Activated T-helper 17 cell treated with anti-CD3 and anti-CD28 coated beads, Interleukin-2, amount 50 U/mL, for 72 hours (primary cell): ENCODE results near the gene SOX18. TPM values are rescaled to one million over a fixed set of nuclear protein-coding genes. Genes with fewer than 3 reads are reported as not detected.
"Not testable (repeated sequence)": the region's sequence is repeated elsewhere in the genome, so short reads cannot be mapped to it uniquely, and the experiment has no call there.

Experiments
- ATAC-seq: fragments of 150-1000 bp; cut with Tn5 transposase; replicated peaks from 2 replicates; pipeline ENCODE4 v1.10.0; 2021; ENCODE audit warnings: mild to moderate bottlenecking, moderate library complexity
- H3K27ac Mint-ChIP-seq: one replicate; pipeline ENCODE4 v1.8.0; 2022; ENCODE audit warnings: mixed read lengths
- H3K27me3 Mint-ChIP-seq: one replicate; pipeline ENCODE4 v1.8.0; 2022; ENCODE audit warnings: mixed read lengths
- H3K36me3 Mint-ChIP-seq: one replicate; pipeline ENCODE4 v1.8.0; 2022; ENCODE audit warnings: low read depth, mild to moderate bottlenecking, mixed read lengths
- H3K4me1 Mint-ChIP-seq: one replicate; pipeline ENCODE4 v1.8.0; 2022; ENCODE audit warnings: mixed read lengths
- H3K4me3 Mint-ChIP-seq: one replicate; pipeline ENCODE4 v1.8.0; 2022; ENCODE audit warnings: mild to moderate bottlenecking, mixed read lengths
- H3K9me3 Mint-ChIP-seq: one replicate; pipeline ENCODE4 v1.8.0; 2022; ENCODE audit warnings: mixed read lengths
- total RNA-seq, 2 donors: library from RNA; stranded (reverse); gene quantifications; one replicate each; pipeline ENCODE4 v1.2.3, GENCODE V29; 2022

SOX18 gene
- total RNA-seq, 2 donors from 2014 or later = 0.13 to 0.22 TPM

DNA sequence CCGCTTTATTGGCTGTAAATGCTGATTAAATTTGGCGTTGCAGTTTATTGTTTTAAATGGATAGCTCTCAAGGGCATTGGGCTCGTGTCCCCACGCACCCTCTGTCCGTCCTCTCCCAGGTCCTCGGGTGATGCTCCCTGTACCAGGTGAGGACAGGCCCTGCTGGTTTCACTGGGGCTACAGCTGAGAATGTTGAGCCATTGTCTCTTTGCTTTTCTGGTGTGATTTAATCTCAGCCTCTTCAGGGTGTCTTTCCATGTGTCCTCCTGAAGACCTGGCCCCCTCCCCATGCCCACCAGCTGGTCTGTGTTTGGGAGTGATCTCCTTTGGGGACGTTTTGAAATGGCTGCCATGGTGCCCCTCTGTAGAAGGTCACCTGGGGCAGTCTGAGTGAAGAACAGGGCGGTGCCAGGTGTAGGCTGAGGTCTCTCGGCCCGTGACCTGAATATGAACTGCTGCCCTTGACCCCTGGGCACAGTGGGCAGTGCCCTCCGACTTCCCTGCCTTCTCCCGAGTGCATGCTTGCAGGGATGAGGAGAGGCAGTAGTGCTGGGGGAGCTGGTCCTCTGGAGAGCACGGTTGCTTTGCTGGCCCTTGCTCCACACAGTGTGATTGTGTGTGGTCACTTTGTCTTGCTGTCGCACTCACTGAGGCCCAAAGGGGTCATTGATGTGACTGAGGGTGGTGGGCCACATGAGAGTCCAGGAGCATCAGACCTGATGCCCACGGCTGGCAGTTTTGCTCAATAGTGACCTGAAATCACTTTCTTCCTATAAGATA is 25.9 kb downstream of the SOX18 start:
- H3K27ac Mint-ChIP-seq = no peak overlapping the region
- H3K27me3 Mint-ChIP-seq = no peaks in the 10 kb centered on the region
- peaks cover 91% of the 10 kb centered on the region for H3K36me3 Mint-ChIP-seq

DNA sequence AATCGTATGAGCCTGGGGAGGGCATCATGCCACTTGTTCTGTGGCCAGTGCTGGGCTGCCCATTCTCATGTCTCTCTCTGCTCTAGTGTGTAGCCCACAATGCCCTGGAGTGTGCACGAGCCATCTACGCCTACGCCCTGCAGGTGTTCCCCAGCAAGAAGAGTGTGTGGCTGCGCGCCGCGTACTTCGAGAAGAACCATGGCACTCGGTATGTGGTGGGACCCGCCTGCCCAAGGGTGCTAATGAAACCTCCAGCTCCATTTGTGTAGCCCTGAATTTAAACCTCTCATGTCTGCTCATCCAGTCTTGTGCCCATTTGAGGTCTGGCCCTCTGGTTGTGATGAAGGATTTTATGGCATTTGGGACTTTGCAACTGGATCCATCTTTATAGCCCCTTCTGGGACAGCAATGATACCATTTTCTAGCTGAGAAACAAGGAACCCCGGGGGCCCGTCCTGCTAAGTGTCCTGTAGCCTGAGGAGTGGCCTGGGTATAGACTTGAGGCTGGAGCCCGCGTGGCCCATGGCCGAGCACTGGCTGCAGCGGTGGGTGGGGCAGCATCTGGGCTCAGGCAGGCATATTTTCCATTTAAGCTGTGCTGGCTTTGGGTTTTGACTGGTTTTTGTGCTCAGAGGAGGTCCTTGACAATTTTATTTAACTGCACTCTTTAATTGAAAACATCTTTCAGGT is 26.6 kb downstream of the SOX18 start:
- Mint-ChIP-seq H3K4me3 (no peak overlapping the region), H3K27me3 (no peaks in the 10 kb centered on the region), H3K36me3 (peaks cover 91% of the 10 kb centered on the region), H3K9me3 (no peaks in the 10 kb centered on the region), H3K4me1 (peaks cover 4% of the 10 kb centered on the region), H3K27ac (no peak overlapping the region)
- no peak for ATAC-seq

More for the DNA sequence above, 25.9 kb downstream of the SOX18 start:
- no peak for ATAC-seq
- H3K9me3 Mint-ChIP-seq = no peaks in the 10 kb centered on the region
- peaks cover 4% of the 10 kb centered on the region for H3K4me1 Mint-ChIP-seq
- H3K4me3 Mint-ChIP-seq = no peak overlapping the region

DNA sequence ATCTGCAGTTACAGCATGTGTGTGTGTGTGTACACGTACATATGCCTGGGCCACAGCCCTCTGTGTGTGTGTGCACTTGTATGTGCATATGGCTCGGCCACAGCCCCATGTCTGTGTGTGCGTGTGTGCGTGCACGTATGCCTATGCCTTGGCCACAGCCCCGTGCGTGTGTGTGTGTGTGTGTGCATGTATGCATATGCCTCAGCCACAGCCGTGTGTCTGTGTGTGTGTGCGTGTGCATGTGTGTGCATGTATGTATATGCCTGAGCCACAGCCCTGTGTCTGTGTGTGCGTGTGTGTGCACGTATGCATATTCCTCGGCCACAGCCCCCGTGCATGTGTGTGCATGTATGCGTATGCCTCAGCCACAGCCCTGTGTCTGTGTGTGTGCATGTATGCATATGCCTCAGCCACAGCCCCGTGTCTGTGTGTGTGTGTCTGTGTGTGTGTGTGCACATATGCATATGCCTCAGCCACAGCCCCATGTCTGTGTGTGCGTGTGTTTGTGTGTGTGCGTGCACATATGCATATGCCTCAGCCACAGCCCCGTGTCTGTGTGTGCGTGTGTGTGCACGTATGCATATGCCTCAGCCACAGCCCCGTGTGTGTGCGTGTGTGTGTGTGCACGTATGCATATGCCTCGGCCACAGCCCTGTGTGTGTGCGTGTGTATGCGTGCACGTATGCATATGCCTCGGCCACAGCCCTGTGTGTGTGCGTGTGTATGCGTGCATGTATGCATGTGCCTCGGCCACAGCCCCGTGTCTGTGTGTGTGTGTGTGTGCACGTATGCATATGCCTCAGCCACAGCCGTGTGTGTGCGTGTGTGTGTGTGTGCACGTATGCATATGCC is 28.1 kb downstream of the SOX18 start:
- ATAC-seq = no peak
- Mint-ChIP-seq H3K9me3 (no peaks in the 10 kb centered on the region), H3K27ac (no peak overlapping the region), H3K4me1 (peaks cover 4% of the 10 kb centered on the region), H3K4me3 (no peak overlapping the region), H3K27me3 (no peaks in the 10 kb centered on the region), H3K36me3 (peaks cover 87% of the 10 kb centered on the region)

DNA sequence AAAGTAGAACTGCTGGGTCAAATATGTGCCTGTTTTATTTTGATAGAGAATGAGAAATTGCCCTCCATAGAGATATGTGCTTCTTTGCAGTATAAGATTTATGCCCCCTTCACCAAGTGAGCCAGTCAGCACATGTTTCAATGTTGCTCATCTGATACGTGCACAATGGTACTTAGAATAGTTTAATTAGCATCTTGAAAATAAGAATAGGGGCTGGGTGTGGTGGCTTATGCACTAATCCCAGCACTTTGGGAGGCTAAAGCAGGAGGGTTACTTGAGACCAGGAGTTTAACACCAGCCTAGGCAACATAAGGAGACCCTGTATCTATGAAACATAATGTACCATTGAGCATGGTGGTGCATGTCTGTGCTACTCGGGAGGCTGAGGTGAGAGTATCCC is 33.8 kb downstream of the SOX18 start:
- ATAC-seq = no peak
- no peaks in the 10 kb centered on the region for H3K27me3 Mint-ChIP-seq
- no peak overlapping the region for H3K27ac Mint-ChIP-seq
- peaks cover 15% of the 10 kb centered on the region for H3K4me1 Mint-ChIP-seq
- peak overlapping the region; percentile 40 for H3K4me3 Mint-ChIP-seq
- peaks cover 78% of the 10 kb centered on the region for H3K36me3 Mint-ChIP-seq
- H3K9me3 Mint-ChIP-seq = no peaks in the 10 kb centered on the region

DNA sequence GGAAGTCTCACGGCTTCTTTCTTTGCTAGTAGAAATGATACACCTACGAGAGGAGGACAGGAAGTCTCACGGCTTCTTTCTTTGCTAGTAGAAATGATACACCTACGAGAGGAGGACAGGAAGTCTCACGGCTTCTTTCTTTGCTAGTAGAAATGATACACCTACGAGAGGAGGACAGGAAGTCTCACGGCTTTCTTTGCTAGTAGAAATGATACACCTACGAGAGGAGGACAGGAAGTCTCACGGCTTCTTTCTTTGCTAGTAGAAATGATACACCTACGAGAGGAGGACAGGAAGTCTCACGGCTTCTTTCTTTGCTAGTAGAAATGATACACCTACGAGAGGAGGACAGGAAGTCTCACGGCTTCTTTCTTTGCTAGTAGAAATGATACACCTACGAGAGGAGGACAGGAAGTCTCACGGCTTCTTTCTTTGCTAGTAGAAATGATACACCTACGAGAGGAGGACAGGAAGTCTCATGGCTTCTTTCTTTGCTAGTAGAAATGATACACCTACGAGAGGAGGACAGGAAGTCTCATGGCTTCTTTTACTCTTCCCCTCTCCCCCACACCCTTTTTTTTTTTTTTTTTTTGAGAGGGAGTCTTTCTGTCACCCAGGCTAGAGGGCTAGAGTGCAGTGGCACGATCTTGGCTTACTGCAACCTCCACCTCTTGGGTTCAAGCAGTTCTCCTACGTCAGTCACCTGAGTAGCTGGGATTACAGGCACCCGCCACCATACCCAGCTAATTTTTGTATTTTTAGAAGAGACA is 36.9 kb downstream of the SOX18 start:
- not testable (repeated sequence) for ATAC-seq, H3K9me3 Mint-ChIP-seq
- H3K4me1 Mint-ChIP-seq = peaks cover 31% of the 10 kb centered on the region

DNA sequence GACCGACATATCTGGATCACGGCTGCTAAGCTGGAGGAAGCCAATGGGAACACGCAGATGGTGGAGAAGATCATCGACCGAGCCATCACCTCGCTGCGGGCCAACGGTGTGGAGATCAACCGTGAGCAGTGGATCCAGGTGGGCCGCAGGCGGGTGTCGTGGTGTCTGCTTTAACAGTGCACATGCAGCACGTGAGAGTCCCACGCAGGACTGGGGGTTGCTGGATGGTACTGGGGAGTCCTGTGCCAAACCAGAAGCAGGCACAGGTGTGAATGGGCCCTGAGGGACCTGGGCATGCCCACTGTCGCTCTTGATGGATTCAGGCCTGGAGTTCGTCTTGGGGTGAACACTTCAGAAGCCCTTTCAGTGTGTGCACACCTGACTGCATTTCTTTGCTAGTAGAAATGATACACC is 38.1 kb downstream of the SOX18 start:
- no peak for ATAC-seq
- Mint-ChIP-seq H3K4me1 (peaks cover 31% of the 10 kb centered on the region), H3K27ac (peak overlapping the region; percentile 81), H3K27me3 (no peaks in the 10 kb centered on the region), H3K4me3 (peak overlapping the region; percentile 67), H3K36me3 (peaks cover 84% of the 10 kb centered on the region), H3K9me3 (no peaks in the 10 kb centered on the region)

More for the DNA sequence above, 36.9 kb downstream of the SOX18 start:
- Mint-ChIP-seq H3K4me3 (peak overlapping the region; percentile 72), H3K27ac (peak overlapping the region; percentile 89), H3K36me3 (peaks cover 79% of the 10 kb centered on the region)
- not testable (repeated sequence) for H3K27me3 Mint-ChIP-seq

DNA sequence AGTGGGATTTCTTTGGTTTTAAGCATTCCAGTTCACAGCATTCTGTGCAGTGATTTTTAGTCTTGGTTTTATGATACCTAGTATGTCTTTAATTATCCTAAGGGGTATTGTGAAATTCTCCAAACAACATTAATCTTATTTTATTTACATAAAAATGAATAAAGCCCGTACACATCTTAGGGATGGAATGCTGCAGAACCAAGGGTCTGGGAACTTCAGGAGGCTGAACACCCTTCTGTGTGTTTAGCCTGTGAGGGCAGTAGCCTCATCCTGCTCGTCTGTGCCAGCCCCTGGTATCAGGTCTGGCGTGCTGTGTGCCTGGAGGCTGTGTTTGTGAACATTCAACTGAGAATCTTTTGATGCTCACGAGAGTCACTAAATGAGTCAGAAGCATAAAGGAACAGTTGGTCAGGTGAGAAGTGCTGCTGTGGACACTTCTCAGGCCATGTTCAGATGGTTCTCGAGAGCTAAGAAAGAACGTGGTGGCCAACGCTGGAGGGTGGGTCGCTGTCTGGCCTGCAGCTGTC is 38.7 kb downstream of the SOX18 start:
- H3K9me3 Mint-ChIP-seq = no peaks in the 10 kb centered on the region
- H3K4me3 Mint-ChIP-seq = peak overlapping the region; percentile 67
- H3K36me3 Mint-ChIP-seq = peaks cover 84% of the 10 kb centered on the region
- no peaks in the 10 kb centered on the region for H3K27me3 Mint-ChIP-seq
- peak; percentile 58 for ATAC-seq
- peak overlapping the region; percentile 81 for H3K27ac Mint-ChIP-seq
- peaks cover 31% of the 10 kb centered on the region for H3K4me1 Mint-ChIP-seq

DNA sequence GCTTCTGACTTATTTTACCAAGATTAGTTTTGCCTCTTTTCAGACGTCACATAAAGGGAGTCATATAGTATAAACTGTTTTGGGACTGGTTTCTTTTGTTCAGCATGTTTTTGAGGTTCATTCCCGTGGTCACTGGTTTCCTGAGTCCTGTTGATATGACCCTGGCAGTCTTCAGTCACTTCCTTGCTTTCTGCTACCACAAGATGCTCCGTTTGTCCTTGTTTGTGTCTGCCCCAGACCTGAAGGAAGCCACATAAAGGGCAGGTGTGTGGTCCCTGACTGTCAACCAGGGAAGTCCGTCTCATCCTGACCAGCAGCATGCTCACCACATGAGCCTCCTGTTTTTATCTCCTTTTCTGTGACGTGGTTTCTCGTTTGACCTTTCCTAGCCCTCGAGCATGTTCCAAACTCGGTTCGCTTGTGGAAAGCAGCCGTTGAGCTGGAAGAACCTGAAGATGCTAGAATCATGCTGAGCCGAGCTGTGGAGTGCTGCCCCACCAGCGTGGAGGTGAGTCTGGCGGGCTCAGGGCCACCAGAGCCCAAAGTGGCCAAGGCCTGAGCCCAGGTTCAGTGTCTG is 39.5 kb downstream of the SOX18 start:
- Mint-ChIP-seq H3K36me3 (peaks cover 84% of the 10 kb centered on the region), H3K4me3 (peak overlapping the region; percentile 67), H3K27me3 (no peaks in the 10 kb centered on the region), H3K9me3 (no peaks in the 10 kb centered on the region), H3K4me1 (peaks cover 34% of the 10 kb centered on the region), H3K27ac (peak overlapping the region; percentile 81)
- ATAC-seq = peak; percentile 82

DNA sequence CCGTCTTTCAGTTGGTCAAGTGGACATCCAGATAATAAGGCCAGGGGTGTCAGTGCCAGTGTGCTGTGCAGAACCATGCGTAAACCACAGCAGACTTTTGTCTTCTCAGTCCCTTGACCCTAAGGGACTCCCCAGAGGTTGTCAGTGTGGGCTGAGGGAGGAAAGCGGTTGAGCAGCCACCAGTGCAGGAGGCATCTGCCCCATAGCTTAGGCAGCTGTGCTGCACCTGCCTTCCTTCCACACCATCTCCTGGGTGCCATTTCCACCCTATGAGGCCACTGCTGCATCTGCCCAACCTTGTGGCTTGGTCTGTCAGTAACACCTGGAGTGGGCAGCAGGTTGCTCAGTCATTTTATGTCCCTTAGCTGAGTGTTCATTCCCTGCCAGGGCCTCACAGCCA is 42.5 kb downstream of the SOX18 start:
- H3K27me3 Mint-ChIP-seq = no peaks in the 10 kb centered on the region
- H3K4me3 Mint-ChIP-seq = no peak overlapping the region
- H3K4me1 Mint-ChIP-seq = peaks cover 28% of the 10 kb centered on the region
- H3K9me3 Mint-ChIP-seq = no peaks in the 10 kb centered on the region
- ATAC-seq = no peak
- no peak overlapping the region for H3K27ac Mint-ChIP-seq
- peaks cover 96% of the 10 kb centered on the region for H3K36me3 Mint-ChIP-seq

DNA sequence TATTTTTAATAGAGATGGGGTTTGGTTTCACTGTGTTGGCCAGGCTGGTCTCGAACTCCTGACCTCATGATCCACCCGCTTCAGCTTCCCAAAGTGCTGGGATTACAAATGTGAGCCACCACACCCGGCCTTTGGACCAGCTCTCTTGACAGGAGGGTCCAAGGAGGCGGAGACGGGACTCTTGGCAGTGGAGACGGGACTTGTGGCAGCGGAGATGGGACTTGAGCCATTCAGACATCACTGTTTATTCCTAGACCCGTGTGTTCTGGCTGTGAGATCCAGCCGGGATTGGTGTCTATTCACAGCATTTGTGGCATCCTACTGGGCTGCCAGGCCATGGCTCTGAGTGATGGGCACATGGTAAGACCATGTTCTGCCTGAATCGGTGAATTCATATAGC is 42.9 kb downstream of the SOX18 start:
- H3K27me3 Mint-ChIP-seq = no peaks in the 10 kb centered on the region
- H3K36me3 Mint-ChIP-seq = peaks cover 100% of the 10 kb centered on the region
- no peaks in the 10 kb centered on the region for H3K9me3 Mint-ChIP-seq
- peaks cover 31% of the 10 kb centered on the region for H3K4me1 Mint-ChIP-seq
- ATAC-seq = no peak
- H3K4me3 Mint-ChIP-seq = no peak overlapping the region
- H3K27ac Mint-ChIP-seq = no peak overlapping the region

DNA sequence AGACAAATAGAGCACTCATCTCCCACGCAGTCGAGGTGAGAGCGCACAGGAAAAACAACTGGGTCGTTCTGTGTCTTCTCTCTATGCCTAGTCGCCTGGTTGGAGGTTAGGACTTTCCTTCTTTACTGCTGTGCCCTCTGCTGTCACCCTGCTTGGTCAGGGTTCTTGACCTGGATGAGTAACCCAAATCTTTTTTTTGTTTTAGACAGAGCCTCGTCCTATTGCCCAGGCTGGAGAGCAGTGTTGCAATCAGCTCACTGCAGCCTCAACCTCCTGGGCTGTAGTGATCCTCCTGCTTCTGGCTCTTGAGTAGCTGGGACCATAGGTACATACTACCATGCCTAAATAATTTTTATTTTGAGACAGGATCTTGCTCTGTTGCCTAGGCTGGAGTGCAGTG is 44.0 kb downstream of the SOX18 start:
- H3K9me3 Mint-ChIP-seq = no peaks in the 10 kb centered on the region
- peaks cover 100% of the 10 kb centered on the region for H3K36me3 Mint-ChIP-seq
- peak; percentile 34 for ATAC-seq
- no peaks in the 10 kb centered on the region for H3K27me3 Mint-ChIP-seq
- H3K4me1 Mint-ChIP-seq = peaks cover 28% of the 10 kb centered on the region
- peak overlapping the region; percentile 56 for H3K27ac Mint-ChIP-seq
- H3K4me3 Mint-ChIP-seq = peak overlapping the region; percentile 33

DNA sequence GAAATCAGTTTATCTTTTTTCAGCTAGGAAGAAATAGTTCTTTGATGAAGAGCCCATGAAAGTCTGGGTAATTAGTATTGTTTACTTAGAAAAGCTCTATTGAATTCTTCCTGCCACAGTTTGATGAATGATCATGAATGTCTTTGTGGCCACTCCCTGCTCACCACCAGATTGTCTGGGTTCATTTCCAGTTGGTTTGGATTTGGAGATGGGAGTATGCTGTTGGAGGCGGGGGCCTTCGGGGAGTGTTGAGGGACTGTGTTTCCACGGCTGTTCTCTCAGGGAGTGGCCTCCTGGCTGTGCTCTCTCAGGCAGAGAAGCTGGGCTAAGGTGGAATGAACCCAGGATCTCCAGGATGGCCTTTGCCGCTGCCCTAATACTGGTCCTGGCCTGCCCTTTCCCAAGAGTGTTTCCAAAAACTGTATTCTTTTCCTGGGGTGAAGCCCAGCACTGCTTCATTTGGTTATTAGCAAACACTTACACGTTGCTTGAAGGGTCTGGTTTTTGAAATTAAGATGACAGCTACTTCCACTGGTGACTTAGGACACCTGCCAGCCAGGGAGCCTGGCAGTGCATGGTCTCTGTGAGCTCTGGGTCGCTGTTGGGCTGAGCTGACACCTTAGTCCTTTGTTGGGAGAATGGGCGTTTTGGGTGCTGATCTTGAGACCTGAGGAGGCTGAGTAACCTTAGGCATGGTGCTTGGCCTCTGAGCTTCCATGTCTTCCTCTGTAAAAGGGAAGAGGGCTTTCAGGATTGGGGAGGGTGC is 45.3 kb downstream of the SOX18 start:
- H3K4me3 Mint-ChIP-seq = no peak overlapping the region
- H3K9me3 Mint-ChIP-seq = no peaks in the 10 kb centered on the region
- no peak for ATAC-seq
- no peak overlapping the region for H3K27ac Mint-ChIP-seq
- no peaks in the 10 kb centered on the region for H3K27me3 Mint-ChIP-seq
- H3K36me3 Mint-ChIP-seq = peaks cover 100% of the 10 kb centered on the region
- H3K4me1 Mint-ChIP-seq = peaks cover 18% of the 10 kb centered on the region

DNA sequence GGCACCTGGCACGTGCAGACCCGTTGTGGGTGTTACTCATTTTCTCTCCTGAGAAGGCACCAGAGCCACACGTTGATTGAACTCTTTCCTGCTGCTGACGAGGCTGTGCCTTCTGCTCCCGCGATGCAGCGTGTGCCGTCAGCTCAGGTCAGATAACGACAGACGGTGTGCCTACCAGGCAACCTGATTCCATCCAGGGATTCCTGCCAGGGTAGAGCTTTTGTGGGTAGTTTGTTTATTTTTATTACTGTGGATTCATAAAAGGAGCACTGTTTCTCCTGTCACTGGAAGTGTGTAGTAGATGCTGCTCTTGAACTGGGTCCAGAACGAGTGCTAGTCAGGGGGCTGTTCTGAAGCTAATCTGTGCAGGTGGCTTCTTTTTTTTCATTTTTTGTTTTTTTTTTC is 47.8 kb downstream of the SOX18 start:
- Mint-ChIP-seq H3K4me3 (peak overlapping the region; percentile 7), H3K9me3 (no peaks in the 10 kb centered on the region), H3K36me3 (peaks cover 98% of the 10 kb centered on the region), H3K27ac (no peak overlapping the region), H3K4me1 (peaks cover 8% of the 10 kb centered on the region), H3K27me3 (no peaks in the 10 kb centered on the region)
- peak; percentile 29 for ATAC-seq
